ENCODE measurements around the gene NT5C2.
"Not testable (repeated sequence)": the region's sequence is repeated elsewhere in the genome, so short reads cannot be mapped to it uniquely, and the experiment has no call there.

NT5C2 gene

GRCh38 chr10:103072276-103072675, 120.8 kb downstream of the NT5C2 start:
- H3K4me3 ChIP-seq (ENCODE audit: low read depth in 1 of 5, low read length in 5 of 5), result no peak overlapping the region
- H3K9me3 ChIP-seq (ENCODE audit: control insufficient read depth in 5 of 5, low read length in 5 of 5), result no peaks in the 10 kb centered on the region
- H3K27me3 ChIP-seq (ENCODE audit: control insufficient read depth in 5 of 5, insufficient read depth in 4 of 5, low read length in 5 of 5), result no peaks in the 10 kb centered on the region
- H3K4me1 ChIP-seq (ENCODE audit: control insufficient read depth in 5 of 5, insufficient read depth in 5 of 5, low read length in 5 of 5), result no peaks in the 10 kb centered on the region
- H3K27ac ChIP-seq (ENCODE audit: low read depth, low read length), result no peak overlapping the region
- no peak overlapping the region for H3K9ac ChIP-seq (ENCODE audit: low read length in 5 of 5)
- peaks cover 0 to 32% (median 20%) of the 10 kb centered on the region in 5 donors for H3K36me3 ChIP-seq (ENCODE audit: control insufficient read depth in 5 of 5, insufficient read depth in 5 of 5, low read length in 5 of 5)

DNA sequence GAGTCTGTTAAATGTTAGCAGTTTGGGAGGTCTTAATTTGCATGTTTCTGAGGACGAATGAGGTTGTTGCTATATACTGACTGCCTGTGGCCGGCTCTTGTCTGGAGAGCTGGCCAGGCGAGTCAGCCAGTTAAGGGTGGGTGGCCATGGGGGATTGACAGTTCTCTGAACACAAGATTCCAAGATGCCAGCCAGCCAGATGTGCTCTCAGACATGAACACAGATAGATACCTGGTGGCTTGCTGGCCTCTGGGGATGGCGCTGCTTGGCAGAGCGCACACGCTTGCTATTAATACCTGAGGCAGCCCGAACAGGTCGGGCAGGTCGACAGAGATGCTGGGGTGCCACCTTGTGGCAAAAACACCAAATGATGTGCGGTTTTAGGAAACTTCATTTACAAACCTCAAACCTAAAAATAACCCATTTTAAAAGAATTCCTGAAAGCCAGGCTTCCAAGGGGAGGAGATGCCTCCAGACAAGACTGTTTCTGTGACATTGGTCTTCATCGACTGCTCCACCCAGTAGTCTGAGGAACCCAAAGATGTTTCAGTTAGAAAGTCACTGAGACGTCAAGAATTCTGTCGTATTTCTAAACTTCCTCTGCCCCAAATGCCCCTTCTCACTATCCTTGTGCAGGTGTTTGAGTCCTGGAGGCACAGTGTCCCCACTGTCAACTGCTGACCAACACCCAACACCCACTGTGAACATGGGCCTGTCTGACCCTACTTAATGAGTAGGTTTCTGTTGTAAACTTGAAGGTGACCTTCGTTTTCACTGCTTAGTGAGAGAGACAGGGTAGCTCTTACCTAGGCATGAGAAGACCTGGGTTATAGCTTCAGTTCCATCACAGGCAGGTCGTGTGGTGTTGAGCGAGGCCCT, 123.4 kb downstream of the NT5C2 start:
- Histone ChIP-seq H3K9ac (ENCODE audit: low read length in 5 of 5) (no peak overlapping the region), H3K4me3 (ENCODE audit: low read depth in 1 of 5, low read length in 5 of 5) (no peak overlapping the region), H3K4me1 (ENCODE audit: control insufficient read depth in 5 of 5, insufficient read depth in 5 of 5, low read length in 5 of 5) (no peaks in the 10 kb centered on the region), H3K9me3 (ENCODE audit: control insufficient read depth in 5 of 5, low read length in 5 of 5) (no peaks in the 10 kb centered on the region), H3K36me3 (ENCODE audit: control insufficient read depth in 5 of 5, insufficient read depth in 5 of 5, low read length in 5 of 5) (peaks cover 0 to 16% (median 9%) of the 10 kb centered on the region in 5 donors), H3K27me3 (ENCODE audit: control insufficient read depth in 5 of 5, insufficient read depth in 4 of 5, low read length in 5 of 5) (no peaks in the 10 kb centered on the region), H3K27ac (ENCODE audit: low read depth, low read length) (no peak overlapping the region)

DNA sequence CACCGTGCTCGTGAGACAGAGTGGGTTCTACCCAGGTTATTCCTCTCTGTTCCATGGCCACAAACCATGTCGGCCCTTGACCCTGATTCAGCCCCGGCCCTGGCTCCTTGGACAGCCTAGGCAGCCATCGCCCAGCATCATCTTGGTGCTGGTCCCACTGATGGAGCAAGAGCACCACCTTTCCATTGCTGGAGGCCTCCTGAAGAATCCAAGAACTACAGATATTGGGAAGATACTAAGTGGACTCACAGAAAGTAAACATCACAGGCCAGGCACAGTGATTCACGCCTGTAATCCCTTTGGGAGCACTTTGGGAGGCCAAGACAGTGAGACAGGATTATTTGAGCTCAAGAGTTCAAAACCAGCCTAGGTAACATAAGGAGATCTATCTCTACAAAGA, 125.1 kb downstream of the NT5C2 start:
- Histone ChIP-seq H3K27me3 (ENCODE audit: control insufficient read depth in 5 of 5, insufficient read depth in 4 of 5, low read length in 5 of 5) (no peaks in the 10 kb centered on the region), H3K4me1 (ENCODE audit: control insufficient read depth in 5 of 5, insufficient read depth in 5 of 5, low read length in 5 of 5) (no peaks in the 10 kb centered on the region), H3K4me3 (ENCODE audit: low read depth in 1 of 5, low read length in 5 of 5) (no peak overlapping the region), H3K36me3 (ENCODE audit: control insufficient read depth in 5 of 5, insufficient read depth in 5 of 5, low read length in 5 of 5) (peaks cover 0 to 16% (median 9%) of the 10 kb centered on the region in 5 donors), H3K27ac (ENCODE audit: low read depth, low read length) (no peak overlapping the region), H3K9ac (ENCODE audit: low read length in 5 of 5) (no peak overlapping the region), H3K9me3 (ENCODE audit: control insufficient read depth in 5 of 5, low read length in 5 of 5) (no peaks in the 10 kb centered on the region)

GRCh38 chr10:103067484-103067883, 125.6 kb downstream of the NT5C2 start:
- no peak overlapping the region for H3K9ac ChIP-seq (ENCODE audit: low read length in 5 of 5)
- H3K27me3 ChIP-seq (ENCODE audit: control insufficient read depth in 5 of 5, insufficient read depth in 4 of 5, low read length in 5 of 5), result no peaks in the 10 kb centered on the region
- peaks cover 0 to 16% (median 9%) of the 10 kb centered on the region in 5 donors for H3K36me3 ChIP-seq (ENCODE audit: control insufficient read depth in 5 of 5, insufficient read depth in 5 of 5, low read length in 5 of 5)
- H3K4me1 ChIP-seq (ENCODE audit: control insufficient read depth in 5 of 5, insufficient read depth in 5 of 5, low read length in 5 of 5), result no peaks in the 10 kb centered on the region
- H3K27ac ChIP-seq (ENCODE audit: low read depth, low read length), result no peak overlapping the region
- H3K4me3 ChIP-seq (ENCODE audit: low read depth in 1 of 5, low read length in 5 of 5), result no peak overlapping the region
- no peaks in the 10 kb centered on the region for H3K9me3 ChIP-seq (ENCODE audit: control insufficient read depth in 5 of 5, low read length in 5 of 5)

- peaks cover 0 to 15% (median 9%) of the 10 kb centered on the region in 5 donors for H3K36me3 ChIP-seq (ENCODE audit: control insufficient read depth in 5 of 5, insufficient read depth in 5 of 5, low read length in 5 of 5)
- not testable (repeated sequence) for H3K27me3 ChIP-seq (ENCODE audit: control insufficient read depth in 5 of 5, insufficient read depth in 4 of 5, low read length in 5 of 5); H3K4me3 ChIP-seq (ENCODE audit: low read depth in 1 of 5, low read length in 5 of 5); H3K4me1 ChIP-seq (ENCODE audit: control insufficient read depth in 5 of 5, insufficient read depth in 5 of 5, low read length in 5 of 5); H3K9ac ChIP-seq (ENCODE audit: low read length in 5 of 5); H3K9me3 ChIP-seq (ENCODE audit: control insufficient read depth in 5 of 5, low read length in 5 of 5); H3K27ac ChIP-seq (ENCODE audit: low read depth, low read length)
Measured at GRCh38 chr10:103067099-103067477, 126.0 kb downstream of the NT5C2 start.

DNA sequence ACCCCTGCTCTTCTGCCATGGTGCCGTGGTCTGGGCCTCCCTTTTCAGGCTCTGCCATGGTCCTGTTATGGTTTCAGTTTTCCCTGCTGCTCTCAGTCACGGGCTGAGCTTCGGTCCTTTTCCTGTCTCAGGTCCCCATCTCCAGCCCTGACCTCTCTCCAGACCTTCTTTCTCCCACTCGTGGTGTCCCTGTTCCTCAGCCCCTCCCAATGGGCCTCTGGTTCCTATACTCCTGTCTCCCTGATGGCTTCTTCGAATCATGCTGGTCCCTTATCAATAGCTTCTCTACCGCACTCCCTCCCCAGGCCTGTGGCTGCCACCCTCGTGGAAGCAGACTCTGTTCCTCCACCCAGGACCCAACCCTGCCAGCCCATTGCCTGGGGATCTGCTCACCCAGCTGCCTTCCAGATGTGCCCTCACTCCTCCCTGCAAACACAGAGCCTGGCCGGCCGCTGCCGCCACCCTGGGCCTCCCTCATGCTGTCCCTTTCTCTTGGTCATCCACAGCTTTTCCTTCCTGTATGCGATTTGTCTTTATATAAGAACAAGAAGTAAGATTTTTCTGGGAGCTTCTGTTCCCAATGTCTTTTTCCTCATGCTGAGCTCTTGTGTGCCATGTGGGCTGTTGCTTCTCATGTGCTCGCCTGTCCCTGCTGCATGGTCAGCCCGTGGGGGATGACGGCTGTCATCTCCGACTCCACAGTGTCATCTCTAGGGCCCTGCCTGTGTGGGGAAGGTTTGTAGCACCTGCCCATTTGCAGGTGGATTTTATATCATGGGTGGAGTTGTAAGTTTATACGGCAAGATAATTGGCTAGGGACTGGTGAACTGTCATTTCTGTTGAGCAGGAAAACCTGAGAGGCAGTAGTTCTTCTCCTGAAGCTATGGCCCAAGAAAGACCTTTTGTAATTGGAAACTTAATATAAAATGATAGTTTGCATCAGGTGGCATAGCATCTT, 126.7 kb downstream of the NT5C2 start:
- H3K36me3 ChIP-seq (ENCODE audit: control insufficient read depth in 5 of 5, insufficient read depth in 5 of 5, low read length in 5 of 5), result peaks cover 0 to 9% (median 6%) of the 10 kb centered on the region in 5 donors
- no peaks in the 10 kb centered on the region for H3K4me1 ChIP-seq (ENCODE audit: control insufficient read depth in 5 of 5, insufficient read depth in 5 of 5, low read length in 5 of 5)
- no peaks in the 10 kb centered on the region for H3K9me3 ChIP-seq (ENCODE audit: control insufficient read depth in 5 of 5, low read length in 5 of 5)
- H3K9ac ChIP-seq (ENCODE audit: low read length in 5 of 5), result no peak overlapping the region
- no peaks in the 10 kb centered on the region for H3K27me3 ChIP-seq (ENCODE audit: control insufficient read depth in 5 of 5, insufficient read depth in 4 of 5, low read length in 5 of 5)
- H3K27ac ChIP-seq (ENCODE audit: low read depth, low read length), result no peak overlapping the region
- H3K4me3 ChIP-seq (ENCODE audit: low read depth in 1 of 5, low read length in 5 of 5), result no peak overlapping the region

- no peaks in the 10 kb centered on the region for H3K4me1 ChIP-seq (ENCODE audit: control insufficient read depth in 5 of 5, insufficient read depth in 5 of 5, low read length in 5 of 5)
- H3K9me3 ChIP-seq (ENCODE audit: control insufficient read depth in 5 of 5, low read length in 5 of 5), result no peaks in the 10 kb centered on the region
- H3K9ac ChIP-seq (ENCODE audit: low read length in 5 of 5), result no peak overlapping the region
- peaks cover 0 to 9% (median 6%) of the 10 kb centered on the region in 5 donors for H3K36me3 ChIP-seq (ENCODE audit: control insufficient read depth in 5 of 5, insufficient read depth in 5 of 5, low read length in 5 of 5)
- H3K4me3 ChIP-seq (ENCODE audit: low read depth in 1 of 5, low read length in 5 of 5), result no peak overlapping the region
- H3K27ac ChIP-seq (ENCODE audit: low read depth, low read length), result no peak overlapping the region
- H3K27me3 ChIP-seq (ENCODE audit: control insufficient read depth in 5 of 5, insufficient read depth in 4 of 5, low read length in 5 of 5), result no peaks in the 10 kb centered on the region
Measured at GRCh38 chr10:103064956-103065355, 128.1 kb downstream of the NT5C2 start.

- Histone ChIP-seq H3K27ac (ENCODE audit: low read depth, low read length) (no peak overlapping the region), H3K36me3 (ENCODE audit: control insufficient read depth in 5 of 5, insufficient read depth in 5 of 5, low read length in 5 of 5) (peaks cover 0 to 3% (median 0%) of the 10 kb centered on the region in 5 donors), H3K4me3 (ENCODE audit: low read depth in 1 of 5, low read length in 5 of 5) (no peak overlapping the region), H3K4me1 (ENCODE audit: control insufficient read depth in 5 of 5, insufficient read depth in 5 of 5, low read length in 5 of 5) (no peaks in the 10 kb centered on the region), H3K9ac (ENCODE audit: low read length in 5 of 5) (no peak overlapping the region), H3K27me3 (ENCODE audit: control insufficient read depth in 5 of 5, insufficient read depth in 4 of 5, low read length in 5 of 5) (no peaks in the 10 kb centered on the region), H3K9me3 (ENCODE audit: control insufficient read depth in 5 of 5, low read length in 5 of 5) (no peaks in the 10 kb centered on the region)
Measured at GRCh38 chr10:103062854-103063590, 130.1 kb downstream of the NT5C2 start.

- Histone ChIP-seq H3K9me3 (ENCODE audit: control insufficient read depth in 5 of 5, low read length in 5 of 5) (no peaks in the 10 kb centered on the region), H3K4me3 (ENCODE audit: low read depth in 1 of 5, low read length in 5 of 5) (no peak overlapping the region), H3K36me3 (ENCODE audit: control insufficient read depth in 5 of 5, insufficient read depth in 5 of 5, low read length in 5 of 5) (peaks cover 0 to 2% (median 0%) of the 10 kb centered on the region in 5 donors), H3K9ac (ENCODE audit: low read length in 5 of 5) (no peak overlapping the region), H3K4me1 (ENCODE audit: control insufficient read depth in 5 of 5, insufficient read depth in 5 of 5, low read length in 5 of 5) (no peaks in the 10 kb centered on the region), H3K27me3 (ENCODE audit: control insufficient read depth in 5 of 5, insufficient read depth in 4 of 5, low read length in 5 of 5) (no peaks in the 10 kb centered on the region), H3K27ac (ENCODE audit: low read depth, low read length) (no peak overlapping the region)
Measured at GRCh38 chr10:103060575-103060974, 132.5 kb downstream of the NT5C2 start.

All from subcutaneous abdominal adipose tissue (tissue), 5 donors.